ENCODE measurements around the gene DCP1A. TPM values are rescaled to one million over a fixed set of nuclear protein-coding genes. Genes with fewer than 3 reads are reported as not detected.
"Not testable (repeated sequence)": the region's sequence is repeated elsewhere in the genome, so short reads cannot be mapped to it uniquely, and the experiment has no call there.

Gene DCP1A
- total RNA-seq, 1 donor from 2014 or later, result 22.8 TPM

DNA sequence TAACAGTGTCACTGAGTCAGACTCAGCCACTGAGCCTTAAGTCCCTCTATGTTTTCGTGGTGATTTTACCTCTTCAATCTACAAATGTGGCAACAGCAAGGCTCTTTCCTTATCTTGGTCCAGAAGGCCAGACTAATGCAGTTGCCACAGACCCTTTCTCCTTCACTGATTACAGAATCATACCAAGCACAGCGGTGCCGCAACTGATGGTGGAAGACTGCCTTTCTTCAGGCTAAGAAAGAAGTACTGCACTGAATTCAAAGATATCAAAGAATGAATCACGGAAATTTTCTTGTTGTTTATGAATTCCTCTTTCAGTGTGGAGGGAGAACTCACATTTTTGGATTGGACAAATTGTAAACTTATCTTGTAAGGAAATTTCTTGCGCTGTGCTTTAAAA is 18.6 kb downstream of the DCP1A start:
- peaks cover 3% of the 10 kb centered on the region for H3K4me1 ChIP-seq
- intact Hi-C loops (cut with DNase I), result no loop called here
- H3K4me3 ChIP-seq, result no peak overlapping the region
- H3K27me3 ChIP-seq, result no peaks in the 10 kb centered on the region
- TF ChIP-seq CTCF (IDR thresholded peaks at IDR 0.05), result no peak
- peaks cover 15% of the 10 kb centered on the region for H3K36me3 ChIP-seq
- no peak for DNase-seq
- no peak overlapping the region for H3K27ac ChIP-seq
- no peak for ATAC-seq
- no peaks in the 10 kb centered on the region for H3K9me3 ChIP-seq

GRCh38 chr3:53327986-53328385 is 19.4 kb downstream of the DCP1A start:
- ATAC-seq, result peak; percentile 78
- H3K36me3 ChIP-seq; H3K27me3 ChIP-seq; H3K9me3 ChIP-seq; DNase-seq; H3K4me3 ChIP-seq; H3K27ac ChIP-seq; intact Hi-C loops (cut with DNase I); H3K4me1 ChIP-seq: not testable (repeated sequence)

- Histone ChIP-seq H3K4me3 (no peak overlapping the region), H3K36me3 (peaks cover 7% of the 10 kb centered on the region), H3K27me3 (no peaks in the 10 kb centered on the region), H3K9me3 (no peaks in the 10 kb centered on the region), H3K4me1 (peaks cover 15% of the 10 kb centered on the region), H3K27ac (no peak overlapping the region)
- no peak for ATAC-seq
- DNase-seq, result no peak
- intact Hi-C loops (cut with DNase I), result no loop called here
- TF ChIP-seq CTCF (IDR thresholded peaks at IDR 0.05), result no peak
These were observed 23.2 kb downstream of the DCP1A start for GRCh38 chr3:53324105-53324504.

DNA sequence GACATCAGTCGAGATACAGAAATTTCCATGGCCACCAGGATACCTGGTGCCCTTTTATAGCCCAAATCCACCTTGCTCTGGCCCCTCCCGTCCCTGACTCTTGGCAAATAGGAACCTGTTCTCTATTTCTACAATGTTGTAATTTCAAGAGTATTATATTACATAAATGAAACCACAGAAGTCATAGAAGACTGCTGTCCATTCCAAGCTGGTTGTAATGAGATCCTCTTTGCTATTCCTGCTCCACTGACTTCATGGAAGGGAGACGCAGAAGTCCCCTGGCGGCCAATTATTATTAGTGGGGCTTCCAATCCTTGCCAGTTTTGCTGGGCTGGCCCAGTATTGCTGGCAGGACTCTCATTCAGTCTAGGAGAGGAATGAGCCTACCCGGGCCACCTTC is 26.6 kb downstream of the DCP1A start:
- Histone ChIP-seq H3K4me1 (peaks cover 18% of the 10 kb centered on the region), H3K27ac (no peak overlapping the region), H3K4me3 (no peak overlapping the region), H3K36me3 (peaks cover 38% of the 10 kb centered on the region), H3K27me3 (no peaks in the 10 kb centered on the region), H3K9me3 (no peaks in the 10 kb centered on the region)
- peak; percentile 66 for ATAC-seq
- no peak for TF ChIP-seq CTCF (IDR thresholded peaks at IDR 0.05)
- intact Hi-C loops (cut with DNase I), result no loop called here
- no peak for DNase-seq

DNA sequence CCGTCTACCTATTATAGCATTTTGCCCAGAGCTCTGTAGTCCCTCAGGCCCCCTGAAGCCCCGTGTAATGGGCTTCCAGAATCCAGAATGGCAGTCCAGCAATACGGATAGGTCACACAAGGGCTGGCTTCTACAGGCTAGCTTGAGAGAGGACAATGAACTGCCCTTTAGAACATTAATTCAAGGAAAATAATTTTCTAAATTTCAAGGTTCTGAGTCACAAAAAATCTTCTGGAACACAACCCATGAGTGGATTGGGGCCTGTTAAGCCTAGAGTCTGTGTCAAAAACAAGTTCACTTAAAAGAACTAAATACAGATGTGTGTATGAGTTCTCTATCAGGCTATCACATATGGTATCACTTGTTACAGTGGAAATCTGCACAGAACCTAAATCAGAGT is 28.8 kb downstream of the DCP1A start:
- Histone ChIP-seq H3K36me3 (peaks cover 43% of the 10 kb centered on the region), H3K27me3 (no peaks in the 10 kb centered on the region), H3K9me3 (no peaks in the 10 kb centered on the region), H3K27ac (no peak overlapping the region), H3K4me3 (no peak overlapping the region), H3K4me1 (peaks cover 13% of the 10 kb centered on the region)
- ATAC-seq, result no peak
- DNase-seq, result no peak
- TF ChIP-seq CTCF (IDR thresholded peaks at IDR 0.05), result no peak
- intact Hi-C loops (cut with DNase I), result no loop called here

DNA sequence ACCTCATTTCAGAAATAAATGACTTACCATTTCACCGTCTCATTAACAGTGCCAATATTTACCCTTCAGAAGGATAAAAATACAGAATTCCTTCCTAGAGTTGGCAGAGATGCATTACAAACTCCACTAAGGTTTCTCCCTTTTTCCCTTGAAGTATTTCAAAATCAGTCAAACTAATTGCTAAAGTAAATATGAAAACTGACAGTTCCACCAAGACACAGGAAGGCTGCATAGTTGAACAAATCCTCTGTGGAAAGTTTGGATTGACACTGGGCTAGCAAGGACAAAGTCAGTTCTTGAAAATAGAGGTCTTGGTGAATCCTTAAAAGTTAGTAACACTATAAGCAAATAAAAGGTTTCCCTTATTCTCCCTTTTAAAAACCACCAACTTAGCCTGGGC is 34.5 kb downstream of the DCP1A start:
- Histone ChIP-seq H3K27ac (no peak overlapping the region), H3K4me1 (peaks cover 2% of the 10 kb centered on the region), H3K36me3 (peaks cover 73% of the 10 kb centered on the region), H3K4me3 (no peak overlapping the region), H3K27me3 (no peaks in the 10 kb centered on the region), H3K9me3 (no peaks in the 10 kb centered on the region)
- DNase-seq (no peak), ATAC-seq (no peak)
- no peak for TF ChIP-seq CTCF (IDR thresholded peaks at IDR 0.05)
- intact Hi-C loops (cut with DNase I), result no loop called here

All from upper lobe of right lung (tissue), 1 donor.